AG09309 (cell line): ENCODE data around the gene DUS2.
"Not testable (repeated sequence)": the region's sequence is repeated elsewhere in the genome, so short reads cannot be mapped to it uniquely, and the experiment has no call there.

ENCODE experiments used
- DNase-seq: peaks from one replicate; pipeline ENCODE4 v3.0.0-alpha.2; 2010; ENCODE audit warnings: low read depth
- H3K4me3 ChIP-seq: 2 replicates; pipeline ENCODE4 v1.5.1; 2011; ENCODE audit warnings: mild to moderate bottlenecking, low read depth, low read length, moderate library complexity; ENCODE audit not compliant: control insufficient read depth
- CTCF ChIP-seq: IDR thresholded peaks from 2 replicates; pipeline ENCODE4 v1.5.1; 2011; ENCODE audit warnings: mild to moderate bottlenecking, low read depth, low read length, inconsistent platforms; ENCODE audit not compliant: insufficient read depth, control insufficient read depth; ENCODE audit errors: missing control alignments

DUS2 gene

GRCh38 chr16:68091380-68092261 is 68.5 kb downstream of the DUS2 start:
- H3K4me3 ChIP-seq, result no peak overlapping the region
- DNase-seq, result no peak
- TF ChIP-seq CTCF, result no peak

DNA sequence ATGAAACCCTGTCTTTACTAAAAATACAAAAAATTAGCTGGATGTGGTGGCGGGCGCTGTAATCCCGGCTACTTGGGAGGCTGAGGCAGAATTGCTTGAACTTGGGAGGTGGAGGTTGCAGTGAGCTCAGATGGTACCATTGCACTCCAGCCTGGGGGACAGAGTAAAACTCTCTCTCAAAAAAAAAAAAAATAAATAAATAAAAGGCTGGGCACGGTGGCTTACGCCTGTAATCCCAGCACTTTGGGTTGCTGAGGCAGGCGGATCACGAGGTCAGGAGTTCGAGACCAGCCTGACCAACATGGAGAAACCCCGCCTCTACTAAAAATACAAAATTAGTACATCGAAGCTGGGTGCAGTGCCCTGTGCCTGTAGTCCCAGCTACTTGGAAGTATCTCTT is 69.2 kb downstream of the DUS2 start:
- H3K4me3 ChIP-seq, DNase-seq: not testable (repeated sequence)

GRCh38 chr16:68093816-68094613 is 70.9 kb downstream of the DUS2 start:
- DNase-seq, result no peak
- H3K4me3 ChIP-seq, result no peak overlapping the region

DNA sequence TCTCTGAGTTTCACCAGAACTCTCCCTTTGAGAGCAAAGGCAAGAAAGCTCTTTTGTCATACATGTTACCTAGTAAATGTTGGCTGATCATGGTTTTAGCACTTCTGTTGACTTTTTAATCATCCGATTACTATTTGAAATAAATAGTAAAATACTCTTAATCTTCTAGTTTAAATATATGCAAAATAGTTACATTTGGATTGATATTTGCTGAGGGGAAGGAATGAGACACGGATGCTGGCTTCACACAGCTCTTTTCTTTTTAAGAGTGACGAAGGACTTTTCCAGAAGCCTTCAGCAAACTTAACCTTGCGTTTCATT is 71.5 kb downstream of the DUS2 start:
- DNase-seq, result no peak
- no peak for TF ChIP-seq CTCF
- H3K4me3 ChIP-seq, result no peak overlapping the region

More at GRCh38 chr16:68093816-68094613, 70.9 kb downstream of the DUS2 start:
- peak; percentile 61 for TF ChIP-seq CTCF

DNA sequence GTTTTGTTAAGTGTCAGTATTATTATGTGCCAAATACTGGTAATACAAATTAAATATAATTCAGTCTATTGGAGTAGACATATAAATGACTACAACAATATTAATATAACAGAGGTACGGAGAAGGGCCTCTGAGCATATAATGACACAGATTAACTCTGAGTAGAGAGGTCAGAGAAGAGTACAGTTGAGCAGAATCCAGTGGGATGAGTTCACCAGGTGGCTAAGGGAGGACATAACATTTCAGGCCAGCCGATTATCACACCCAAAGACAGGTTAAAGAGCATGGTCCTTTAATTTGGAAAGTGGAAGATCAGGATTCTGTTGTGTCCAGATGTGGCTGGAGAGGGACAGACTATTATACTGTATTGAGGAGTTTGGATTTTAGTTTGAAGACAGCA is 73.4 kb downstream of the DUS2 start:
- H3K4me3 ChIP-seq, result no peak overlapping the region
- TF ChIP-seq CTCF, result no peak
- DNase-seq, result no peak

- H3K4me3 ChIP-seq, result no peak overlapping the region
- no peak for TF ChIP-seq CTCF
- no peak for DNase-seq
These were observed 74.0 kb downstream of the DUS2 start for GRCh38 chr16:68097088-68097487.

- no peak overlapping the region for H3K4me3 ChIP-seq
- no peak for TF ChIP-seq CTCF
- DNase-seq, result no peak
These were observed 74.8 kb downstream of the DUS2 start for GRCh38 chr16:68097895-68098294.
